Loucy (cell line): ENCODE measurements around the gene ARL5A.

Source experiments
- H2AFZ ChIP-seq: fragments of 200-600 bp; sonication (generic); 2 replicates; pipeline ENCODE4 v1.6.0; 2016; ENCODE audit warnings: antibody characterized with exemption, mild to moderate bottlenecking, low read length, moderate library complexity
- H3F3A ChIP-seq: fragments of 200-600 bp; 2 replicates; pipeline ENCODE4 v1.6.0; 2016; ENCODE audit warnings: antibody characterized with exemption, low read depth, mild to moderate bottlenecking
- H3K27me3 ChIP-seq: fragments of 200-600 bp; sonication (generic); 2 replicates; pipeline ENCODE4 v1.6.1; 2014; ENCODE audit warnings: low read length, mild to moderate bottlenecking; ENCODE audit not compliant: insufficient read depth, poor library complexity, severe bottlenecking
- H3K36me3 ChIP-seq: fragments of 200-600 bp; sonication (generic); 2 replicates; pipeline ENCODE4 v1.6.1; 2016; ENCODE audit warnings: low read length; ENCODE audit not compliant: insufficient read depth
- H3K4me1 ChIP-seq: fragments of 200-600 bp; sonication (generic); 2 replicates; pipeline ENCODE4 v1.5.1; 2014; ENCODE audit warnings: low read length, mild to moderate bottlenecking; ENCODE audit not compliant: insufficient read depth, poor library complexity, severe bottlenecking
- H3K4me2 ChIP-seq: fragments of 200-600 bp; sonication (generic); 2 replicates; pipeline ENCODE4 v1.6.0; 2014; ENCODE audit warnings: antibody characterized with exemption, low read length, low read depth, mild to moderate bottlenecking; ENCODE audit not compliant: poor library complexity, severe bottlenecking
- H3K4me3 ChIP-seq: fragments of 200-600 bp; sonication (generic); 2 replicates; pipeline ENCODE4 v1.5.1; 2014; ENCODE audit warnings: low read length, mild to moderate bottlenecking, mixed read lengths; ENCODE audit not compliant: poor library complexity, severe bottlenecking
- H3K79me2 ChIP-seq: fragments of 200-600 bp; sonication (generic); 2 replicates; pipeline ENCODE4 v1.6.1; 2014; ENCODE audit warnings: low read length; ENCODE audit not compliant: insufficient read depth
- H3K9ac ChIP-seq: fragments of 200-600 bp; sonication (generic); 2 replicates; pipeline ENCODE4 v1.6.0; 2014; ENCODE audit warnings: mild to moderate bottlenecking, low read depth, low read length, moderate library complexity; ENCODE audit not compliant: poor library complexity, severe bottlenecking
- H3K9me2 ChIP-seq: fragments of 200-600 bp; sonication (generic); replicated peaks from 2 replicates; pipeline ENCODE4 v1.6.1; 2016; ENCODE audit warnings: low read depth, low read length, mixed read lengths
- H3K9me3 ChIP-seq: fragments of 200-600 bp; sonication (generic); 2 replicates; pipeline ENCODE4 v1.6.1; 2014; ENCODE audit warnings: mild to moderate bottlenecking, antibody characterized with exemption, low read length, low read depth; ENCODE audit not compliant: insufficient read depth
- H4K20me1 ChIP-seq: fragments of 200-600 bp; sonication (generic); 2 replicates; pipeline ENCODE4 v1.6.0; 2014; ENCODE audit warnings: antibody characterized with exemption, low read length, mild to moderate bottlenecking; ENCODE audit not compliant: insufficient read depth, poor library complexity, severe bottlenecking
- CTCF ChIP-seq: fragments of 200-600 bp; sonication (generic); conservative IDR thresholded peaks from 2 replicates; pipeline ENCODE4 v1.5.1; 2014; ENCODE audit warnings: mild to moderate bottlenecking, antibody characterized with exemption, low read length
- EZH2phosphoT487 ChIP-seq: fragments of 200-600 bp; IDR thresholded peaks from 2 replicates; pipeline ENCODE4 v1.6.1; 2018; ENCODE audit warnings: antibody characterized with exemption, mild to moderate bottlenecking, moderate library complexity, borderline replicate concordance

Gene ARL5A

DNA sequence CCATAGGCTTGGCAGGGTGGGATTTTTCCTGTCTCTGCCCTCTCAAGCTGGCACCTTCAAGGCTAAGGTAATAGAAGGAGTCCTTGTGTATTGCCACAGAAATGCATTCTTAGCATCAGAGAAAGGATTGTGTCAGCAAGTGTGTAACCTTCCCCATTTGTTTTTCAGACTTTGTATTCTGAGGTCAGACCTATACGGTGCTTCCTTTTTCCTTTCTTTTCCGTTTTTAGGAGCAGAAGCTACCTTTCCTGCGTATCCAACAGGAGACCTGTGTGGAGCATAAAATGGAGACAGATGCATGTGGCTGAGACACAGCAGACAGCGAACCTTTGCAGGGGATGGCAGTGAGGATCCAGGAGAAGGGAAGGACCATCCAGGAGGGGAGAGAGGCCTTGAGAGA lies 46.6 kb downstream of the ARL5A start:
- Histone ChIP-seq H3K9me2 (no peaks in the 10 kb centered on the region), H3K4me1 (peaks cover 4% of the 10 kb centered on the region), H3K9me3 (no peaks in the 10 kb centered on the region), H3K36me3 (no peaks in the 10 kb centered on the region), H4K20me1 (no peaks in the 10 kb centered on the region), H2AFZ (no peak overlapping the region), H3K27me3 (no peaks in the 10 kb centered on the region), H3K9ac (no peak overlapping the region), H3K4me2 (no peak overlapping the region), H3K4me3 (no peak overlapping the region), H3F3A (no peaks in the 10 kb centered on the region), H3K79me2 (no peaks in the 10 kb centered on the region)
- no peak for TF ChIP-seq CTCF
- TF ChIP-seq EZH2phosphoT487: no peak

DNA sequence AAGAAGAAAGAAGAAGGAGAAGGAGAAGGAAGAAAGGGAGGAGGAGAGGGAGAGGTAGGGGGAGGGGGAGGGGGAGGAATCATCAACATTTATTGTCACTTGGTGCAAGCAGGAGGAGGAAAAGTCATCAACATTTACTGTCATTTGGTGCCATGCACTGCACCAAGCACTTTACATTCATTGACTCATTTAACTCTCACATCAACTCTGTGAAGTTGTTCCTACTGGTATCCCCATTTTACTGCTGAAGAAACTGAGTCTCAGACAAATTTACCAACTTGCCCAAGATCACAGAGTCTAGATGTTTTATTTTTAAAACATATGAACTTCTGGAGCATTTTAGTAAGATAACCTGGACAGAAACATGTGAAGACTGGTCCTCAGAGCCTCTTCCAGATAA lies 47.3 kb downstream of the ARL5A start:
- Histone ChIP-seq H3K36me3 (no peaks in the 10 kb centered on the region), H3K79me2 (no peaks in the 10 kb centered on the region), H2AFZ (no peak overlapping the region), H3K4me2 (no peak overlapping the region), H3F3A (no peaks in the 10 kb centered on the region), H3K9me2 (no peaks in the 10 kb centered on the region), H3K27me3 (no peaks in the 10 kb centered on the region), H4K20me1 (no peaks in the 10 kb centered on the region), H3K9ac (no peak overlapping the region), H3K4me3 (no peak overlapping the region), H3K4me1 (peaks cover 4% of the 10 kb centered on the region), H3K9me3 (no peaks in the 10 kb centered on the region)
- no peak for TF ChIP-seq CTCF
- no peak for TF ChIP-seq EZH2phosphoT487

DNA sequence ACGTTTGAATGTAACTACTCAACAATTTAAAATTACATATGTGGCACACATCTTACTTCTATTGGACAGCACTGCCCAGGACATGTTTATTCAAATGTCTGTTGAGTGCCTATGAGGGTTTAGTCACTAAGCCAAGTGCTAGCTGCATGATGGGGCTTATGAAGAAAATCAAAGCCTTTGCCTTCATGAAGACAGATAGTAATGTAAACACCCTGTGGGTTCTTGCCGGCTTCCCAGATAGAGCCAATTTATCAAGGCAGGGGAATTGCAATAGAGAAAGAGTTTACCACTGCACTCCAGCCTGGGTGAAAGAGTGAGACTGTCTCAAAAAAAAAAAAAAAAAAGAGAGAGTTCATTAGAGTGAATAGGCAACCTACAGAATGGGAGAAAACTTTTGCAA lies 50.3 kb downstream of the ARL5A start:
- Histone ChIP-seq H3K9me3 (no peaks in the 10 kb centered on the region), H3K4me1 (peaks cover 3% of the 10 kb centered on the region), H2AFZ (no peak overlapping the region), H3K27me3 (no peaks in the 10 kb centered on the region), H3K4me2 (no peak overlapping the region), H4K20me1 (no peaks in the 10 kb centered on the region), H3K36me3 (no peaks in the 10 kb centered on the region), H3K4me3 (no peak overlapping the region), H3K9ac (no peak overlapping the region), H3F3A (no peaks in the 10 kb centered on the region), H3K79me2 (no peaks in the 10 kb centered on the region), H3K9me2 (no peaks in the 10 kb centered on the region)
- no peak for TF ChIP-seq EZH2phosphoT487
- TF ChIP-seq CTCF: no peak
